SW 1271 (cell line): ENCODE measurements around the gene DGCR8.

Experiments used
- DNase-seq, 2 experiments: peaks; one replicate each; lab custom pipeline; 2025; lab: John Stamatoyannopoulos, UW

DGCR8 gene

GRCh38 chr22:20089977-20090729 lies 10.1 kb downstream of the DGCR8 start:
- no peak for DNase-seq

- no peak for DNase-seq
These were observed 10.7 kb downstream of the DGCR8 start for GRCh38 chr22:20090730-20091240.

GRCh38 chr22:20091690-20092476 lies 11.8 kb downstream of the DGCR8 start:
- no peak for DNase-seq

GRCh38 chr22:20092477-20092854 lies 12.4 kb downstream of the DGCR8 start:
- no peak for DNase-seq

GRCh38 chr22:20093418-20094196 lies 13.6 kb downstream of the DGCR8 start:
- no peak for DNase-seq

GRCh38 chr22:20094197-20094807 lies 14.3 kb downstream of the DGCR8 start:
- no peak for DNase-seq

- no peak for DNase-seq
These were observed 15.5 kb downstream of the DGCR8 start for GRCh38 chr22:20095521-20095920.

GRCh38 chr22:20096574-20097420 lies 16.8 kb downstream of the DGCR8 start:
- no peak for DNase-seq

- no peak for DNase-seq
These were observed 19.2 kb downstream of the DGCR8 start for GRCh38 chr22:20099099-20099711.

GRCh38 chr22:20101638-20102037 lies 21.6 kb downstream of the DGCR8 start:
- DNase-seq, result no peak

- no peak for DNase-seq
These were observed 22.3 kb downstream of the DGCR8 start for GRCh38 chr22:20102203-20102780.

GRCh38 chr22:20105456-20106204 lies 25.6 kb downstream of the DGCR8 start:
- DNase-seq, result no peak

GRCh38 chr22:20106205-20106848 lies 26.3 kb downstream of the DGCR8 start:
- no peak for DNase-seq

GRCh38 chr22:20106849-20107237 lies 26.8 kb downstream of the DGCR8 start:
- no peak for DNase-seq

- DNase-seq, result no peak
These were observed 27.4 kb downstream of the DGCR8 start for GRCh38 chr22:20107471-20107901.

- no peak for DNase-seq
These were observed 28.1 kb downstream of the DGCR8 start for GRCh38 chr22:20107951-20108756.

- DNase-seq, result no peak
These were observed 28.8 kb downstream of the DGCR8 start for GRCh38 chr22:20108757-20109230.
